GM23248 (cell line): Measurements from ENCODE around the gene MAD2L2. TPM values are rescaled to one million over a fixed set of nuclear protein-coding genes. Genes with fewer than 3 reads are reported as not detected.
"Not testable (repeated sequence)": the region's sequence is repeated elsewhere in the genome, so short reads cannot be mapped to it uniquely, and the experiment has no call there.

Experiments used
- DNase-seq: peaks from one replicate; pipeline ENCODE4 v3.0.0-alpha.2; 2015
- H2AFZ ChIP-seq: fragments of 200-600 bp; sonication (generic); 2 replicates; pipeline ENCODE4 v1.6.1; 2016; ENCODE audit warnings: antibody characterized with exemption
- H3F3A ChIP-seq: fragments of 200-600 bp; sonication (generic); 2 replicates; pipeline ENCODE4 v1.6.1; 2016; ENCODE audit warnings: mild to moderate bottlenecking, antibody characterized with exemption, mixed run types; ENCODE audit not compliant: insufficient read depth
- H3K27ac ChIP-seq: fragments of 200-600 bp; sonication (generic); 2 replicates; pipeline ENCODE4 v1.5.1; 2016; ENCODE audit warnings: mild to moderate bottlenecking
- H3K27me3 ChIP-seq: fragments of 200-600 bp; sonication (generic); replicated peaks from 2 replicates; pipeline ENCODE4 v1.6.1; 2016; ENCODE audit warnings: mild to moderate bottlenecking; ENCODE audit not compliant: insufficient read depth
- H3K36me3 ChIP-seq: fragments of 200-600 bp; sonication (generic); 2 replicates; pipeline ENCODE4 v1.6.1; 2016; ENCODE audit warnings: low read depth, mild to moderate bottlenecking
- H3K4me1 ChIP-seq: fragments of 200-600 bp; sonication (generic); 2 replicates; pipeline ENCODE4 v1.6.1; 2016; ENCODE audit warnings: mild to moderate bottlenecking; ENCODE audit not compliant: insufficient read depth
- H3K4me2 ChIP-seq: fragments of 200-600 bp; sonication (generic); one replicate; pipeline ENCODE4 v1.6.1; 2016; ENCODE audit warnings: mild to moderate bottlenecking; ENCODE audit not compliant: unreplicated experiment
- H3K4me3 ChIP-seq: fragments of 200-600 bp; sonication (generic); 2 replicates; pipeline ENCODE4 v1.5.1; 2016; ENCODE audit warnings: mild to moderate bottlenecking
- H3K79me2 ChIP-seq: fragments of 200-600 bp; sonication (generic); 2 replicates; pipeline ENCODE4 v1.6.1; 2016; ENCODE audit warnings: mild to moderate bottlenecking; ENCODE audit not compliant: insufficient read depth
- H3K9ac ChIP-seq: fragments of 200-600 bp; sonication (generic); 2 replicates; pipeline ENCODE4 v1.6.1; 2016; ENCODE audit warnings: mild to moderate bottlenecking
- H3K9me2 ChIP-seq: fragments of 200-600 bp; sonication (generic); 2 replicates; pipeline ENCODE4 v1.6.1; 2016; ENCODE audit warnings: mixed run types, mild to moderate bottlenecking, moderate library complexity; ENCODE audit not compliant: insufficient read depth
- H3K9me3 ChIP-seq: fragments of 200-600 bp; sonication (generic); one replicate; pipeline ENCODE4 v1.6.1; 2017; ENCODE audit warnings: low read depth
- H4K20me1 ChIP-seq: fragments of 200-600 bp; sonication (generic); 2 replicates; pipeline ENCODE4 v1.6.0; 2016; ENCODE audit not compliant: insufficient read depth
- EZH2 ChIP-seq: fragments of 200-600 bp; sonication (generic); IDR thresholded peaks from 2 replicates; pipeline ENCODE4 v1.6.1; 2018; ENCODE audit warnings: antibody characterized with exemption, mild to moderate bottlenecking; ENCODE audit not compliant: insufficient read depth, poor library complexity, severe bottlenecking
- EZH2phosphoT487 ChIP-seq: fragments of 200-600 bp; sonication (generic); IDR thresholded peaks from 2 replicates; pipeline ENCODE4 v1.6.1; 2018; ENCODE audit warnings: antibody characterized with exemption, moderate library complexity, mild to moderate bottlenecking, low read depth; ENCODE audit not compliant: insufficient read depth
- WGBS, 2 experiments: methylation state at CpG; one replicate each; pipeline ENCODE4 v1.1.6; 2015 to 2017; ENCODE audit warnings: low lambda C conversion rate in 2 of 2, low coverage in 1 of 2; ENCODE audit errors: missing lambda C conversion rate in 2 of 2; 5-methylcytosine and 5-hydroxymethylcytosine counted together
- in situ Hi-C: fragments of 300-500 bp; cut with MboI; formaldehyde crosslinking; loops from 2 replicates; pipeline ENCODE4 v1.15.0; 2020
- polyA plus RNA-seq: library from polyadenylated mRNA; unstranded; fragments of >200 nt; fragmentation: Nextera tagmentation; extraction: Ambion mirVana; gene quantifications from 2 replicates; pipeline ENCODE4 v1.2.1, GENCODE V29; 2016
- total RNA-seq: library from RNA; depleted of rRNA; stranded (reverse); fragments of >200 nt; shearing (Covaris generic); gene quantifications from 2 replicates; pipeline ENCODE4 v1.2.3, GENCODE V29; 2014

MAD2L2 gene
- total and polyA plus RNA-seq, 2 experiments from 2014 or later = 61.2 to 70.6 TPM

DNA sequence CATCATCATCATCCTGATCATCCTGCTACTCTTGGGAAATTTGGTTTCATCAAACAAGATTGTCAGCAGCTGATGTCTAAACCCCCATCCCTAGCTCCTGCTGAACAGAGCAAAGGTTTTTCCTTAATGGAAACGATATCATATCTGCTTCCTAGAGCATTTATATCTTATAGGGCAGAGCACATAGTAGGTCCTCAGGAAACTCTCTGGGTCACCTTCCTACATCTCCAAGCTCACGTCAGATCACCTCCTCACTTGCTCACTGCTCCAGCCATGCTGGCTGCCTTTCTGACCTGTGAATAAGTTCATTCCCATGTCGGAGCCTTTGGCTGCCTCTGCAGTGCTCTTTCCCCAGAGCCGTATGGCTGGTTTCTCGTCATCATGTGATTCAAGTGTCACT is 37.2 kb downstream of the MAD2L2 start:
- in situ Hi-C loops = no loop called here
- WGBS, 2 experiments = 34 to 36% methylated on average over 5 of the region's 5 CpGs
- no peaks in the 10 kb centered on the region for H3K4me1 ChIP-seq

DNA sequence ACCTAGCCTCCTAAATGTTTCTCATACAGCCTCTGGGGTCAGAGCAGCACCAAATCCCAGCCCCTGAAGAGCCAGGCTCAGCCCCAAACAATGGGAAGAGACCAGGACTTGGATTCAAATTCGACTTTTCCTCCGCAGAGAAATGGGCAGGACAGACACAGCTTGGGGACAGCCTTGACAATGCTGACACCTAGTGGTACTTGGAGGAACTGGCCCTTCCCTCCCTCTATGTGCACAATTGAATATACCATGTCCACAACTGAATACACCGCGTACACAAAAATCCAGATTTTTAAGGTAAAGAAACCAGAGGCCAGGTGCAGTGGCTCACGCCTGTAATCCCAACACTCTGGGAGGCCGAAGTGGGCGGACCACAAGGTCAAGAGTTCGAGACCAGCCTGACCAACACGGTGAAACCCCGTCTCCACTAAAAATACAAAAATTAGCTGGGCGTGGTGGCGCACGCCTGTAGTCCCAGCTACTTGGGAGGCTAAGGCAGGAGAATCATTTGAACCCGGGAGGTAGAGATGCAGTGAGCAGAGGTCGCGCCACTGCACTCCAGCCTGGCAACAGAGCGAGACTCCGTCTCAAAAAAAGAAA is 38.4 kb downstream of the MAD2L2 start:
- DNase-seq = peak; percentile 67

More for the DNA sequence above, 37.2 kb downstream of the MAD2L2 start:
- Histone ChIP-seq H3K4me2 (no peak overlapping the region), H4K20me1 (no peaks in the 10 kb centered on the region), H3K27ac (no peak overlapping the region), H3K9me2 (no peaks in the 10 kb centered on the region), H2AFZ (no peak overlapping the region), H3K36me3 (no peaks in the 10 kb centered on the region), H3K27me3 (peaks cover 11% of the 10 kb centered on the region), H3F3A (no peaks in the 10 kb centered on the region), H3K4me3 (no peak overlapping the region), H3K9ac (no peak overlapping the region), H3K9me3 (no peaks in the 10 kb centered on the region), H3K79me2 (no peaks in the 10 kb centered on the region)
- TF ChIP-seq EZH2 = no peak
- no peak for TF ChIP-seq EZH2phosphoT487
- DNase-seq = no peak

DNA sequence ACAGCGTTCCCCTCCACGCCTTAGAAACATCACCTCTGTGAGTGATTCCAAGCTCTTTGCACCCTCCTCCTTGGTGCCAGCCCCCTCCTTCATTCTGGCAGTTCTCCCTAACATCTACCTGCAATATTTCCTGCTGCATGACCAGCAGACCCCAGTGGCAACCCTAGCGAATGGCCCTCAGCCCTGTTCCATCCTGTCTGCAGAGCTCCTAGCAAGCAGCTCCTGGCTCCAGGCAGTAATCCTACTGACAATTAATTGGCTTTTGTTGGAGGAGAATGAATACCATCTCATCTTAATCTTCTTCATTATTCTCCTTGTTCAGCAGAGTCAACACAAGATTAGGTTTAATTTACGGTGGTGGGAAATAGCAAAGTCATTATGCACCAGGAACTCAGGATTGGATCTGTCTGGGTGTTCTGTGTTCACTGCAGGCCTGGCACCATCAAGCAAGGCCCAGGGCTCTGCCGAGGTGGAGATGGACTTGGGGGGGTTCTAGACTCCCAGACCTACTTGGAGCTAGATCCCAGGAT is 39.1 kb downstream of the MAD2L2 start:
- Histone ChIP-seq H2AFZ (no peak overlapping the region), H3K27ac (no peak overlapping the region), H3K4me2 (no peak overlapping the region), H3K79me2 (no peaks in the 10 kb centered on the region), H3K4me1 (no peaks in the 10 kb centered on the region), H3K4me3 (no peak overlapping the region), H3K36me3 (no peaks in the 10 kb centered on the region), H3K9me2 (no peaks in the 10 kb centered on the region), H3F3A (no peaks in the 10 kb centered on the region), H4K20me1 (no peaks in the 10 kb centered on the region), H3K9ac (no peak overlapping the region), H3K27me3 (peaks cover 16% of the 10 kb centered on the region), H3K9me3 (no peaks in the 10 kb centered on the region)
- 11 to 29% methylated on average over 4 to 5 of the region's 5 CpGs for WGBS, 2 experiments
- no peak for DNase-seq
- TF ChIP-seq EZH2phosphoT487 = no peak
- no peak for TF ChIP-seq EZH2
- in situ Hi-C loops = no loop called here

More for the DNA sequence above, 38.4 kb downstream of the MAD2L2 start:
- H3K79me2 ChIP-seq, H4K20me1 ChIP-seq, H3K9me3 ChIP-seq, H3K36me3 ChIP-seq, H2AFZ ChIP-seq, H3K27ac ChIP-seq, H3K4me2 ChIP-seq, H3F3A ChIP-seq, H3K9me2 ChIP-seq, in situ Hi-C loops, H3K9ac ChIP-seq, H3K4me3 ChIP-seq, H3K4me1 ChIP-seq: not testable (repeated sequence)
- peaks cover 16% of the 10 kb centered on the region for H3K27me3 ChIP-seq
- 53 to 54% methylated on average over 18 of the region's 18 CpGs for WGBS, 2 experiments

- in situ Hi-C loops = no loop called here
- no peaks in the 10 kb centered on the region for H4K20me1 ChIP-seq
- H3K27me3 ChIP-seq = peaks cover 16% of the 10 kb centered on the region
- H3K9me3 ChIP-seq = no peaks in the 10 kb centered on the region
- H3K36me3 ChIP-seq = no peaks in the 10 kb centered on the region
- H3K79me2 ChIP-seq = no peaks in the 10 kb centered on the region
- no peaks in the 10 kb centered on the region for H3K9me2 ChIP-seq
- WGBS, 2 experiments = 39 to 41% methylated on average over 6 of the region's 6 CpGs
- no peak overlapping the region for H3K9ac ChIP-seq
- no peak overlapping the region for H2AFZ ChIP-seq
- H3F3A ChIP-seq = no peaks in the 10 kb centered on the region
- no peak for DNase-seq
- H3K27ac ChIP-seq = no peak overlapping the region
- TF ChIP-seq EZH2 = no peak
- no peak for TF ChIP-seq EZH2phosphoT487
- H3K4me1 ChIP-seq = no peaks in the 10 kb centered on the region
- no peak overlapping the region for H3K4me2 ChIP-seq
- no peak overlapping the region for H3K4me3 ChIP-seq
Measured at GRCh38 chr1:11640944-11641343, 40.0 kb downstream of the MAD2L2 start.

- Histone ChIP-seq H3K9ac (no peak overlapping the region), H3K4me3 (no peak overlapping the region), H3K79me2 (no peaks in the 10 kb centered on the region), H2AFZ (no peak overlapping the region), H3K4me2 (no peak overlapping the region), H4K20me1 (no peaks in the 10 kb centered on the region), H3F3A (no peaks in the 10 kb centered on the region), H3K36me3 (no peaks in the 10 kb centered on the region), H3K27me3 (peaks cover 16% of the 10 kb centered on the region), H3K9me3 (no peaks in the 10 kb centered on the region), H3K9me2 (no peaks in the 10 kb centered on the region), H3K27ac (no peak overlapping the region), H3K4me1 (no peaks in the 10 kb centered on the region)
- DNase-seq = no peak
- in situ Hi-C loops = no loop called here
- 26 to 28% methylated on average over 7 of the region's 7 CpGs for whole genome bisulfite sequencing, 2 experiments
- TF ChIP-seq EZH2 (no peak), EZH2phosphoT487 (no peak)
Measured at GRCh38 chr1:11640101-11640500, 40.8 kb downstream of the MAD2L2 start.
